NCI-H345 treated with DMSO at 0.1 percent for 48 hours (cell line): ENCODE results near the gene ILDR2.

Experiments
- DNase-seq: peaks from one replicate; lab custom pipeline; 2025; ENCODE audit not compliant: unreplicated experiment; lab: John Stamatoyannopoulos, UW

ILDR2 gene

GRCh38 chr1:166925810-166926478 lies 49.4 kb downstream of the ILDR2 start:
- no peak for DNase-seq

- no peak for DNase-seq
These were observed 50.4 kb downstream of the ILDR2 start for GRCh38 chr1:166924823-166925541.

DNA sequence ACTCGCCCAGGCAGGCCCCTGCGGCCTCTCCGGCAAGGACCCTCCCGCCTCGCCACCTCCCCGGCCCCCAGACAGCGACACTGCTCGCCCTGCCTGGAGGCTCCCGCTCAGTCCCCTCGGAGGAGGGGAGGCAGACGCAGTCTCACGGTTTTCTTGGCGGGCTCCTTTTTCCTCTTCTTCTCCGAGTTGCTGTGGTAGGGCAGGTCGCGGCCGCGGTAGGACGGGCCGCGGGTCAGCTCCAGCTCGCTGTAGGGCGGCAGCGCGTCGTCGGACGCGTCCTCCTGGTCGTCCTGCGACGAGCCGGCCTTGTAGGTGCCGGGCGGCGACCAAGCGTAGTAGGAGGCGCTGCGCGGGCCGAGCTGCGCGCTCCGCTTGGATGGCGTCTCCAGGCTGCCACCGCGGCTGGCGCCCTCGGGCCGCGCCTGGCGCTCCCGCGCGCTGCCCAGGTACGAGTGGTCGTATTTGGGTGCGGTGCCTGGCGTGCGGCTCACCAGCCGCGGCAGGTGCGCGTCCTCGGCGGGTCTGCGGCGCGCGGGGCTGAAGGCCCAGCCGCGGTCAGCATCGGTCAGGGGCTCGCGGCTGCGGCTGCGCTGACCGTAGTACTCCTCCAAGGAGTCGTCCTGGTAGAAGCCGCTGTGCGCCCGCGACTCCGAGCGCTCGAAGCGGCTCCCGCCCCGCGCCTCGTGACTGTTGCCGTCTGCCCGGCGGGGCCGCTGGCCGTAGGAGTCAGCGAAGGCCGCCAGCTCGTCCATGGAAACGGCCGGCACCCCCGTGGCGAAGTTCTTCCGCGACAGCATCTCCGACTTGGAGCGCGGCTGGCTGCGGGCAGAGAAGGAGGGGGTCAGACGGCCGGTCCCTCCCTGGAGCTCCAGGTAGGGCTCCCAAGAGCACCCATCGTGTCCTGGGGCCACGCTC lies 54.5 kb downstream of the ILDR2 start:
- DNase-seq, result no peak

- DNase-seq, result no peak
These were observed 56.4 kb downstream of the ILDR2 start for GRCh38 chr1:166918956-166919316.

DNA sequence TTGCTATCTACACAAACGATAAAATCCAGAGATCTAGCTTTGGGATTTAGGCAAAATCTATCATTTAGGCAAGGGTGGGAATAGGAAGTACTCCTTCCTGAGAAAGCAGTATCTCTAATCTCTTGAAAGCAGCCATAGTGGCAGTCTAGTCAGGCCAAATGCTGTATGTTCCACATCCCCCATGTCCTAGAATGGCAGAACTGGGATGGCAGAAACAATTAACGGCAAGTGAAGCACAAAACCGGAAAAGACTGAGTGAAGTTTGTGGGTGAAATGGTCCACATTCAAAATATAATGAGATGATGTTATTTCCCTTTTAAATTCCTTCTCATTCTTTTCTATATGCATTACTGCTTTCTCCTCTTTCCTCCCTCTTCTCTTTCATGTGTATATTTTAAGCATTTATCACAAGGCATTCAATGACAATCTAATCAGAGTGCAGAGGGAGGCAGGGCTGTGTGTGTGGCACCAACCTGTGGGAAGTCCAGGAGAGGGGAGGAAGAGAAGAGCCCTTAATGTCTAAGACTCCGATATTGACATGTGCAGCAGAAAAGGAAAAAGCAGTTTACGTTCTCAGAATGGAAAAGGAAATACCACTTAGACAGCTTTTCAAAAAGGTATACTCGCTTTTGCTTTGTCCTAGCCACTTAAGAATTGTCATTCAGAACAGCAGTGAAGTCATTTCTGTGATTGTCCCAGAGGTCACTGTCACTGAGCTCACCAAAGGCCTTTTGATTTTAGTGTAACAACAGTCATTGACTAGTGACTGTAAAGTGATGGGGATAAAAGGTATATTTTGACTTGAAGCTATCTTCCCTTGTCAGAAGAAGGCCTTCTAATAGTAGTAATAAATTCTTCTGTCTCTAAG lies 57.0 kb downstream of the ILDR2 start:
- no peak for DNase-seq

GRCh38 chr1:166915941-166916340 lies 59.4 kb downstream of the ILDR2 start:
- DNase-seq, result no peak

- DNase-seq, result no peak
These were observed 60.3 kb downstream of the ILDR2 start for GRCh38 chr1:166915042-166915441.

GRCh38 chr1:166914111-166914510 lies 61.2 kb downstream of the ILDR2 start:
- DNase-seq, result no peak

GRCh38 chr1:166911624-166912023 lies 63.7 kb downstream of the ILDR2 start:
- DNase-seq, result no peak

DNA sequence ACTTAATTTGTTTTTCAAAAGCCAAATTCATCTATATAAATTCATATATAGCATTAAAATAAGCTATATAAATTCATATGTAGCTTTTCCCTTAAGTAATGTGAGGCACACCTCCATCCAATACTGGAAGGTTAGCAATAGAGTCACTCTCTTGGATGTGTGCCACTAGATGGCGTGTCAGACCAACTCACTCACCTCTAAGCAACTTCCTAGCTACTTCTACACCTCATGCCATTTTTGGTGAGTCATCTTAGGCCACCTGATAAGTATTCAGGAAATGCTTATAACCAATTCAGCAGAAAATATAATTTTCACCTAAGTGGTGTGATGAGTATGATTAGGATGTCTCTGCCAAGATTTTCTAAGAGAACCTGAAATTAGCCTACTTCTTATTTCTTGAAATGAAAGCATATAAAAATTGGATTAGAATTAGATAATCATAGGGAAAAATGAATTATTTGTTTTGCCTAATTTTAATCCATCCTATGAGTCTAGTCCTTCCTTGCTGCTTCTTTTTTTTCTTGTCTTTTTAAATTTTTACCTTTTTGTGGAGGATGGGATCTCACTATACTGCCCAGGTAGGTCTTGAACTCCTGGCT lies 64.8 kb downstream of the ILDR2 start:
- DNase-seq, result peak; percentile 78

GRCh38 chr1:166908942-166909341 lies 66.4 kb downstream of the ILDR2 start:
- no peak for DNase-seq

- DNase-seq, result no peak
These were observed 67.6 kb downstream of the ILDR2 start for GRCh38 chr1:166907763-166908162.

DNA sequence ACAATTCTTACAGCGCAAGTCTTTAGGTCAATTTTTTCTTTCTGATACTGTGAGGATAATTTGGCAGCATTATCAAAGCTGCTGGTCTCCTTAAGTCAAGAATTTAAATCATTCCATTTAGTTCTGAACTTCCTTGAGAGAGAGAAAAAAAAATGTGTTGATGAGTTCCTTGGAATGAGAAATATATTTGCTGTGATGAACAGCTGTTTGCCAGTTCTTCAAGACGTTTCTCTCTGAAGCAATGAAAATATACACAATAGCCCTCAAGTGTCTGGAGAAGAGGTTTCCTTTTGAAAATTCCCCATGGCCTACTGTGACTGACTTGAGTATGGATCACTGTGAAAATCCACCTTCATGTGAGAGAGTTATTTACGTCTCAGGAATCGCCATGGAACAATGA lies 68.3 kb downstream of the ILDR2 start:
- DNase-seq, result no peak

- no peak for DNase-seq
These were observed 68.7 kb downstream of the ILDR2 start for GRCh38 chr1:166906647-166907046.

GRCh38 chr1:166905900-166906299 lies 69.4 kb downstream of the ILDR2 start:
- no peak for DNase-seq

DNA sequence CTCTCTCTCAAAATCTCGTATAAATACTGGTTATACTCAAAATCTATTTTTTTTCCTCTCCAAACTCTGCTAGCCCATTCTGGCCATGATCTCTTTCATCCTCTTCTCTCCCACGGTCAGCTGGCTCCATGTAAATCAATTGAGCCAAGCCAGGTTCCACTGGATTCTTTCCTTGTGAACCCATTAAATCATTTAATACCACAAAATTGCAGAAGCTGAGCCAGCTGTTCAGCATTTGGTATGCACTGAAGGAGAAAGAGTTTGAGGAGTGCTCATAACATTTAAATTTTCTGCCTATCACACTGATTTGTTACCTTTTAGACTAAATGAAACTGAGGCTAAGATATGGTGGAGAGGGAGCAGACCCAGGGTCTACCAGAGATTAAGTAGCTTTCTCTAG lies 70.2 kb downstream of the ILDR2 start:
- DNase-seq, result no peak

GRCh38 chr1:166903232-166903631 lies 72.1 kb downstream of the ILDR2 start:
- no peak for DNase-seq

GRCh38 chr1:166902279-166902678 lies 73.1 kb downstream of the ILDR2 start:
- no peak for DNase-seq

GRCh38 chr1:166900987-166901386 lies 74.4 kb downstream of the ILDR2 start:
- DNase-seq, result no peak

- no peak for DNase-seq
These were observed 75.6 kb downstream of the ILDR2 start for GRCh38 chr1:166899769-166900168.
